ENCODE data around the gene NKX2-4.
"Not testable (repeated sequence)": the region's sequence is repeated elsewhere in the genome, so short reads cannot be mapped to it uniquely, and the experiment has no call there.

GRCh38 chr20:21366273-21366672 is 31.1 kb downstream of the NKX2-4 start:
- not testable (repeated sequence) for TF ChIP-seq CTCF, POLR2A (IDR thresholded peaks at IDR 0.05)
